Measurements from ENCODE around the gene HACD3.

- TF ChIP-seq CTCF (conservative IDR thresholded peaks at IDR 0.05; ENCODE audit: low read depth, low read length) = no peak
- no peak for TF ChIP-seq EZH2 (IDR thresholded peaks at IDR 0.05; ENCODE audit: borderline replicate concordance, low read depth, low read length, poor library complexity, severe bottlenecking)
These were observed 23.4 kb downstream of the HACD3 start for GRCh38 chr15:65553691-65554090.
